HG02759 (cell line): ENCODE results near the gene ZFP14.
"Not testable (repeated sequence)": the region's sequence is repeated elsewhere in the genome, so short reads cannot be mapped to it uniquely, and the experiment has no call there.

ENCODE experiments used
- ATAC-seq: cut with Tn5 transposase; IDR thresholded peaks from one replicate; pipeline ENCODE4 v1.9.1; 2021; ENCODE audit warnings: mild to moderate bottlenecking, moderate library complexity; ENCODE audit not compliant: unreplicated experiment

The ZFP14 gene

GRCh38 chr19:36331353-36332228 lies 47.4 kb downstream of the ZFP14 start:
- peak; percentile 68 for ATAC-seq

- no peak for ATAC-seq
These were observed 48.8 kb downstream of the ZFP14 start for GRCh38 chr19:36330216-36330615.

- ATAC-seq: not testable (repeated sequence)
These were observed 49.5 kb downstream of the ZFP14 start for GRCh38 chr19:36329534-36329933.

DNA sequence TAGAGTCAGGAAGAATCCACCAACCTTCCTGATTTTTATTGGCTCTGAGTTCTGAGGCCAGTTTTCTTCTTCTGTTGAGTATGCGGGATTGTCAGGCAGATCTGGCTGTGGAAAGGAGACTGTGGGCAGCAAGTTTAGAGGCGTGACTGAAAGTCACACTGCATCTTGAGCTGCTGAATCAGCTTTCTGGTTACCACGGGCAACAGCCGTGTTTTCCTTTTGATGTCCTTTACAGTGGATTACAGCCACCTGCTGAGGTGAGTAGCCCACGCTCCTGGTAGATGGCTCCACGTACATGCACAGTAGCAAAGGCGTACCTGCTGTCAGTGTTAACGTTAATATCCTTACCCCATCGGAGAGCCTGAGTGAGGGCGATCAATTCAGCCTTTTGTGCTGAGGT lies 52.4 kb downstream of the ZFP14 start:
- not testable (repeated sequence) for ATAC-seq

DNA sequence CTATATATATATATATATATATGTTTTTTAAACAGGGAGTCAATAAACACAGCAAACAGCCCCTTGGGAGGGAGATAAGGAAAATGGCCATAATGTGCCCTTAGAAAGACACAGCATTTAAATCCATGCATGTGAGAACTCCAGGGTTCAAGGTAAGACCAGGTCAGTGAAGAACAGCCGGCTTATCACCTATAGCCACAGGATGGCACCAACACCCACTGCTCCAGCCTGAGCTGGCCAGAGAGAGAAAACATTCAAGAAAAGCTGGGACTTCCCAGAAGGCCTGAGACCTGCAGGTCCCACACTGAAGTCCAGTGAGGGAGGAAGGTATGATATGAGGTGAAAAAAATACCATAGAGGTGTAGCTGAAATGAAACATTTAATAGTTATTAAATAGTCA lies 63.8 kb downstream of the ZFP14 start:
- not testable (repeated sequence) for ATAC-seq

DNA sequence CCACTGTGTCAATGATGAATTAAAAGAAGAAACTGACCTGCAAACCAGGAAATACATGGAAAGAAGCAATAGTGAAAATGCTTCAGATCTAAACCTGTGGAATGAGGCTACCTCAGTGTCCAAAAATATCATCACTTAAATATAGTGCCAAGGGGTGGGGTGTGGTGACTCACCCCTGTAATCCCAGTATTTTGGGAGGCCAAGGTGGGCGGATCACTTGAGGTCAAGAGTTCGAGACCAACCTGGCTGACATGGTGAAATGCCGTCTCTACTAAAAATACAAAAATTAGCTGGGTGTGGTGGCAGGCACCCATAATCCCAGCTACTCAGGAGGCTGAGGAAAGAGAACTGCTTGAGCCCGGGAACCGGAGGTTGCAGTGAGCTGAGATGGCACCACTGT lies 64.9 kb downstream of the ZFP14 start:
- not testable (repeated sequence) for ATAC-seq

GRCh38 chr19:36311098-36311760 lies 67.8 kb downstream of the ZFP14 start:
- not testable (repeated sequence) for ATAC-seq

- not testable (repeated sequence) for ATAC-seq
These were observed 68.5 kb downstream of the ZFP14 start for GRCh38 chr19:36310416-36310990.

GRCh38 chr19:36309759-36310158 lies 69.2 kb downstream of the ZFP14 start:
- ATAC-seq: not testable (repeated sequence)

DNA sequence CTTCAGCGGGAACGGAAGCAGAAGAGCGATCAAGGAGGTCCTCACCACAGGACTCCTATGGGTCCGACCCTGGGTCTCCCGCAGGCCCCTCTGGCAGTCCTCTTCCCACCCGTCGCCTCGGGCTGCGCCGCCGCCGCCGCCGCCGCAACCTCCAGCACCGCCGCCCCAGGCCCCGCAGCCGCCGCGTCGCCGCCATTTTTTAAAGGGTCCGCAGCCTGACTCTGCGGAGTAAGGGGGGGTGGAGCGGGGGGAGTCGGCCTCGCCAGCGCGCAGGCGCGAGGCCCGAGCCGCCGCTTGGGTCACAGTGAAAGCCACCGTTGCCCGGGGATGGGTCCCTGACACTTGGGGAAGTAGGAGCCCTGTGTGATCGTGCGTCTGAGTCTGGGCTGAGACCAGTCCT lies 69.7 kb downstream of the ZFP14 start:
- not testable (repeated sequence) for ATAC-seq

DNA sequence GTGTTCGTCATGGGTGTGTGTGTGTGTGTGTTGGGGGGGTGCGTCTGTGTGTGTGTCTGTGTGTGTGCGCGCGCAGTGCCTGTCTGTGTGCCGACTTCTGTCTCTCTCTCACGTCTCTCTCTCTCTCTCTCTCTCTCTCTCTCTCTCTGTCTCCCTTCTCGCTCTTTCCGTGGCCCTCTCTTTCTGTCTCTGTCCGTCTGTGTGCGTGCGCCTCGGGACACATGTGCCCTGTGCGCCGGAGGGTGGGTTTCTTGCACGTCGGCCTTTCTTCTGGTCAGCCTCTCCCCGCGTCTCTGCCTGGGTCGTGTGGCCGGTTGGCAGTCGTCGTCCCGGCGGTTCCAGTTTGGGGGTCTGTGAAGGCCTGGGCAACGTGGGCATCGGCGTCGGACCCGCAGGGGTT lies 86.7 kb downstream of the ZFP14 start:
- not testable (repeated sequence) for ATAC-seq
